K562 (cell line): ENCODE measurements around the gene SLC16A12. TPM values are rescaled to one million over a fixed set of nuclear protein-coding genes. Genes with fewer than 3 reads are reported as not detected.

Source experiments
- ATAC-seq: fragments of 200-7000 bp; cut with Tn5 transposase; 3 replicates; pipeline ENCODE4 v1.9.1; 2020; ENCODE audit warnings: moderate library complexity
- BruUV-seq: library from RNA; stranded (reverse); fragments of 400-500 nt; replicated peaks from 2 replicates; lab custom pipeline; 2021; lab: Mats Ljungman, UMichigan
- CTCF ChIA-PET: fragments of 300-600 bp; formaldehyde crosslinking; extraction: SDS; loops from one replicate; lab custom pipeline; 2021; ENCODE audit warnings: low intra/inter-chr PET ratio; lab: Yijun Ruan, JAX
- POLR2A ChIA-PET: fragments of 300-600, 350-650 bp; sonication (Branson Sonifier 250); formaldehyde crosslinking; extraction: SDS; loops from one replicate; lab custom pipeline; 2021; ENCODE audit warnings: antibody characterized with exemption, inconsistent platforms; lab: Yijun Ruan, JAX
- DNase-seq, 4 experiments: peaks; one replicate each; pipeline versions ENCODE4 v3.0.0 to v3.0.0-alpha.2; 2011 to 2018; ENCODE audit warnings: low spot score in 3 of 4, mixed read lengths in 3 of 4; ENCODE audit errors: extremely low read depth in 1 of 4
- FAIRE-seq: peaks from 2 replicates; lab custom pipeline; 2011; peaks lifted over from hg19 to GRCh38; lab: Jason Lieb, UNC
- H2AFZ ChIP-seq: 2 replicates; pipeline ENCODE4 v1.6.0; 2011; ENCODE audit warnings: low read depth, low read length, control low read depth, inconsistent platforms
- H3K27ac ChIP-seq: fragments of 200-600 bp; 3 replicates; pipeline ENCODE4 v1.8.0; 2011; ENCODE audit warnings: low read depth, mild to moderate bottlenecking, control low read depth, inconsistent platforms, low read length, moderate library complexity, mixed read lengths; ENCODE audit errors: extremely low read depth
- H3K27me3 ChIP-seq, 2 experiments: fragments of 300-600 bp in 1 of 2; 2 replicates in 1 of 2; 3 replicates in 1 of 2; pipeline versions ENCODE4 v1.6.0 to v1.8.0; 2011; ENCODE audit warnings: inconsistent platforms in 2 of 2, low read length in 2 of 2, mild to moderate bottlenecking in 1 of 2, mixed read lengths in 1 of 2, moderate library complexity in 1 of 2; ENCODE audit not compliant: control insufficient read depth in 2 of 2, insufficient read depth in 2 of 2
- H3K36me3 ChIP-seq: fragments of 300-600 bp; 3 replicates; pipeline ENCODE4 v1.8.0; 2011; ENCODE audit warnings: mild to moderate bottlenecking, low read length, inconsistent platforms; ENCODE audit not compliant: control insufficient read depth, insufficient read depth
- H3K4me1 ChIP-seq, 2 experiments: fragments of 200-600 bp in 1 of 2; replicated peaks in 1 of 2; 2 replicates in 1 of 2; 3 replicates in 1 of 2; pipeline versions ENCODE4 v1.5.1 to v1.8.0; 2011; ENCODE audit warnings: inconsistent platforms in 2 of 2, low read length in 2 of 2, mild to moderate bottlenecking in 1 of 2, mixed read lengths in 1 of 2, moderate library complexity in 1 of 2; ENCODE audit not compliant: control insufficient read depth in 2 of 2, insufficient read depth in 2 of 2
- H3K4me2 ChIP-seq: 2 replicates; pipeline ENCODE4 v1.6.1; 2011; ENCODE audit warnings: low read length, control low read depth, inconsistent platforms, mixed read lengths; ENCODE audit not compliant: insufficient read depth
- H3K4me3 ChIP-seq: fragments of 200-600 bp; sonication (generic), shearing (Covaris generic); 2 replicates; pipeline ENCODE4 v1.5.1; 2016; ENCODE audit warnings: control low read depth, inconsistent platforms
- H3K79me2 ChIP-seq: fragments of 200-600 bp; 3 replicates; pipeline ENCODE4 v1.8.0; 2011; ENCODE audit warnings: low read length, inconsistent platforms; ENCODE audit not compliant: control insufficient read depth, insufficient read depth
- H3K9ac ChIP-seq, 2 experiments: 2 replicates each; pipeline versions ENCODE4 v1.6.0 to v1.6.1; 2011; ENCODE audit warnings: low read depth in 2 of 2, low read length in 2 of 2, control low read depth in 1 of 2, inconsistent platforms in 1 of 2, mild to moderate bottlenecking in 1 of 2, mixed read lengths in 1 of 2; ENCODE audit not compliant: insufficient read depth in 1 of 2
- H3K9me1 ChIP-seq: one replicate; pipeline ENCODE4 v1.6.0; 2011; ENCODE audit warnings: inconsistent platforms, mild to moderate bottlenecking, low read length, moderate library complexity; ENCODE audit not compliant: control insufficient read depth, insufficient read depth
- H3K9me3 ChIP-seq: replicated peaks from 2 replicates; pipeline ENCODE4 v1.5.1; 2011; ENCODE audit warnings: low read depth, low read length, inconsistent platforms; ENCODE audit not compliant: control insufficient read depth, insufficient read depth
- H4K20me1 ChIP-seq: replicated peaks from 2 replicates; pipeline ENCODE4 v1.6.1; 2011; ENCODE audit warnings: low read length, inconsistent platforms, mixed read lengths; ENCODE audit not compliant: control insufficient read depth, insufficient read depth
- ATF4 ChIP-seq: fragments of 450-650 bp; formaldehyde crosslinking; IDR thresholded peaks from 2 replicates; pipeline ENCODE4 v1.4.0; 2022; ENCODE audit warnings: mild to moderate bottlenecking, moderate library complexity
- EGR1 ChIP-seq: fragments of 450-650 bp; conservative IDR thresholded peaks from 2 replicates; pipeline ENCODE4 v1.6.1; 2017; ENCODE audit warnings: mild to moderate bottlenecking
- TAF7 ChIP-seq: fragments of 450-650 bp; IDR thresholded peaks from 2 replicates; pipeline ENCODE4 v1.6.1; 2016; ENCODE audit warnings: missing genetic modification characterization, missing compliant biosample characterization
- ZBTB33 ChIP-seq: sonication (generic); formaldehyde crosslinking; IDR thresholded peaks from 2 replicates; pipeline ENCODE4 v1.8.1; 2023; ENCODE audit warnings: mild to moderate bottlenecking, missing genetic modification reagents
- ZFP91 ChIP-seq: sonication (generic); formaldehyde crosslinking; IDR thresholded peaks from 2 replicates; pipeline ENCODE4 v1.8.0; 2022; ENCODE audit warnings: mild to moderate bottlenecking, missing genetic modification reagents
- ZNF277 ChIP-seq: fragments of 250-450 bp; sonication (Bioruptor Pico); IDR thresholded peaks from 2 replicates; pipeline ENCODE4 v1.8.0; 2022; ENCODE audit warnings: inconsistent platforms, mild to moderate bottlenecking, moderate library complexity, borderline replicate concordance
- WGBS: fragments of 100-300 bp; shearing (Covaris generic); methylation state at CpG from one replicate; pipeline ENCODE4 v1.1.6; 2016; ENCODE audit warnings: low coverage, mixed read lengths; ENCODE audit not compliant: insufficient coverage; ENCODE audit errors: missing lambda C conversion rate; 5-methylcytosine and 5-hydroxymethylcytosine counted together
- in situ Hi-C: fragments of 300-500 bp; cut with MboI; formaldehyde crosslinking; loops from 4 replicates; pipeline ENCODE4 v1.15.0; 2018; ENCODE audit warnings: inconsistent platforms, mixed read lengths
- intact Hi-C: fragments of 100-400 bp; cut with micrococcal nuclease; formaldehyde crosslinking; loops from 2 replicates; pipeline ENCODE4 v1.14.2; 2022
- polyA plus RNA-seq, 8 experiments: library from polyadenylated mRNA; depleted of rRNA in 4 of 8; stranded (reverse) in 5 of 8; unstranded in 3 of 8; fragments of >200 nt; fragmentation: Nextera tagmentation in 2 of 8; fragmentation: Illumina TruSeq in 1 of 8; extraction: Ambion mirVana in 2 of 8; extraction: Trizol in 1 of 8; gene quantifications; 2 replicates each; pipeline versions ENCODE4 v1.2.1 to v1.2.3, GENCODE V29; 2011 to 2014; ENCODE audit warnings: inconsistent platforms in 1 of 8, missing spikeins in 1 of 8
- total RNA-seq, 7 experiments: library from RNA; depleted of rRNA in 6 of 7; stranded (reverse); fragments of >200 nt in 6 of 7; fragmentation: Illumina TruSeq in 2 of 7; extraction: Trizol in 2 of 7; gene quantifications; 2 replicates each; pipeline versions ENCODE4 v1.2.1 to v1.2.3, GENCODE V29; 2011 to 2021; ENCODE audit warnings: low replicate concordance in 1 of 7
- TF ChIP-seq, protein P1 (sequence below): sonication (generic); formaldehyde crosslinking; IDR thresholded peaks from 2 replicates; pipeline ENCODE4 v1.4.0; 2020; ENCODE audit warnings: mild to moderate bottlenecking, missing genetic modification reagents
- TF ChIP-seq, protein P2 (sequence below): fragments of 250-450 bp; sonication (Bioruptor Pico); IDR thresholded peaks from 2 replicates; pipeline ENCODE4 v1.5.0; 2021

The SLC16A12 gene
- total and polyA plus RNA-seq, 9 of the 15 experiments (the other 6 are each of a cell fraction or from before 2014, with no cell fraction given) = not detected

- Histone ChIP-seq H3K79me2 (no peaks in the 10 kb centered on the region), H4K20me1 (no peaks in the 10 kb centered on the region), H3K4me2 (no peak overlapping the region), H3K4me1 (no peaks in the 10 kb centered on the region), H3K27me3 (no peaks in the 10 kb centered on the region; a peak in 1 of 5 replicates), H2AFZ (no peak overlapping the region), H3K4me3 (no peak overlapping the region), H3K9me3 (no peaks in the 10 kb centered on the region), H3K27ac (no peak overlapping the region), H3K9ac (no peak overlapping the region), H3K36me3 (no peaks in the 10 kb centered on the region), H3K9me1 (no peaks in the 10 kb centered on the region)
- ATAC-seq = no peak
- ChIA-PET CTCF (no interaction called here), POLR2A (no interaction called here)
- WGBS = 14% methylated on average over 1 of the region's 1 CpG
- intact Hi-C loops (no loop called here), in situ Hi-C loops (no loop called here)
- no TSS peak for BruUV-seq
- DNase-seq = no peak
- TF ChIP-seq ZNF277 (CRISPR knock-in tag) = no peak
- no peak for TF ChIP-seq EGR1
- no peak for TF ChIP-seq ATF4 (CRISPR knock-in tag)
- TF ChIP-seq, protein P1, sequence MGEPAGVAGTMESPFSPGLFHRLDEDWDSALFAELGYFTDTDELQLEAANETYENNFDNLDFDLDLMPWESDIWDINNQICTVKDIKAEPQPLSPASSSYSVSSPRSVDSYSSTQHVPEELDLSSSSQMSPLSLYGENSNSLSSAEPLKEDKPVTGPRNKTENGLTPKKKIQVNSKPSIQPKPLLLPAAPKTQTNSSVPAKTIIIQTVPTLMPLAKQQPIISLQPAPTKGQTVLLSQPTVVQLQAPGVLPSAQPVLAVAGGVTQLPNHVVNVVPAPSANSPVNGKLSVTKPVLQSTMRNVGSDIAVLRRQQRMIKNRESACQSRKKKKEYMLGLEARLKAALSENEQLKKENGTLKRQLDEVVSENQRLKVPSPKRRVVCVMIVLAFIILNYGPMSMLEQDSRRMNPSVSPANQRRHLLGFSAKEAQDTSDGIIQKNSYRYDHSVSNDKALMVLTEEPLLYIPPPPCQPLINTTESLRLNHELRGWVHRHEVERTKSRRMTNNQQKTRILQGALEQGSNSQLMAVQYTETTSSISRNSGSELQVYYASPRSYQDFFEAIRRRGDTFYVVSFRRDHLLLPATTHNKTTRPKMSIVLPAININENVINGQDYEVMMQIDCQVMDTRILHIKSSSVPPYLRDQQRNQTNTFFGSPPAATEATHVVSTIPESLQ (CRISPR knock-in tag) = no peak
- no peak for TF ChIP-seq ZBTB33 (CRISPR knock-in tag)
- TF ChIP-seq, protein P2, sequence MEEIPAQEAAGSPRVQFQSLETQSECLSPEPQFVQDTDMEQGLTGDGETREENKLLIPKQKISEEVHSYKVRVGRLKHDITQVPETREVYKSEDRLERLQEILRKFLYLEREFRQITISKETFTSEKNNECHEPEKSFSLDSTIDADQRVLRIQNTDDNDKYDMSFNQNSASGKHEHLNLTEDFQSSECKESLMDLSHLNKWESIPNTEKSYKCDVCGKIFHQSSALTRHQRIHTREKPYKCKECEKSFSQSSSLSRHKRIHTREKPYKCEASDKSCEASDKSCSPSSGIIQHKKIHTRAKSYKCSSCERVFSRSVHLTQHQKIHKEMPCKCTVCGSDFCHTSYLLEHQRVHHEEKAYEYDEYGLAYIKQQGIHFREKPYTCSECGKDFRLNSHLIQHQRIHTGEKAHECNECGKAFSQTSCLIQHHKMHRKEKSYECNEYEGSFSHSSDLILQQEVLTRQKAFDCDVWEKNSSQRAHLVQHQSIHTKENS (CRISPR knock-in tag) = no peak
- no peak for TF ChIP-seq ZFP91 (CRISPR knock-in tag)
- no peak for TF ChIP-seq TAF7 (tag)
- no peak for FAIRE-seq
These were observed 32.8 kb downstream of the SLC16A12 start for GRCh38 chr10:89502549-89502948.
